Cardiac fibroblast (primary cell): ENCODE measurements around the gene FAM47B.
A peak's percentile ranks its signal among the peaks of the same experiment; 100 is the strongest.

ENCODE experiments used
- DNase-seq, 2 donors: peaks; one replicate each; pipeline versions ENCODE4 v3.0.0 to v3.0.0-alpha.2; 2010; ENCODE audit warnings: low read depth in 2 of 2
- H3K4me3 ChIP-seq, 2 donors: replicated peaks in 1 of 2; 1 replicate in 1 of 2; 2 replicates in 1 of 2; pipeline ENCODE4 v1.5.1; 2011; ENCODE audit warnings: low read depth in 2 of 2, low read length in 2 of 2, mild to moderate bottlenecking in 2 of 2, moderate library complexity in 1 of 2
- TF ChIP-seq, protein P1 (sequence below): IDR thresholded peaks from one replicate; pipeline ENCODE4 v1.5.1; 2011; ENCODE audit warnings: low read depth, mild to moderate bottlenecking, low read length, inconsistent platforms

FAM47B gene

GRCh38 chrX:34956916-34957315, 14.3 kb downstream of the FAM47B start:
- peak; percentile 42 to 68 for DNase-seq
- TF ChIP-seq, protein P1, sequence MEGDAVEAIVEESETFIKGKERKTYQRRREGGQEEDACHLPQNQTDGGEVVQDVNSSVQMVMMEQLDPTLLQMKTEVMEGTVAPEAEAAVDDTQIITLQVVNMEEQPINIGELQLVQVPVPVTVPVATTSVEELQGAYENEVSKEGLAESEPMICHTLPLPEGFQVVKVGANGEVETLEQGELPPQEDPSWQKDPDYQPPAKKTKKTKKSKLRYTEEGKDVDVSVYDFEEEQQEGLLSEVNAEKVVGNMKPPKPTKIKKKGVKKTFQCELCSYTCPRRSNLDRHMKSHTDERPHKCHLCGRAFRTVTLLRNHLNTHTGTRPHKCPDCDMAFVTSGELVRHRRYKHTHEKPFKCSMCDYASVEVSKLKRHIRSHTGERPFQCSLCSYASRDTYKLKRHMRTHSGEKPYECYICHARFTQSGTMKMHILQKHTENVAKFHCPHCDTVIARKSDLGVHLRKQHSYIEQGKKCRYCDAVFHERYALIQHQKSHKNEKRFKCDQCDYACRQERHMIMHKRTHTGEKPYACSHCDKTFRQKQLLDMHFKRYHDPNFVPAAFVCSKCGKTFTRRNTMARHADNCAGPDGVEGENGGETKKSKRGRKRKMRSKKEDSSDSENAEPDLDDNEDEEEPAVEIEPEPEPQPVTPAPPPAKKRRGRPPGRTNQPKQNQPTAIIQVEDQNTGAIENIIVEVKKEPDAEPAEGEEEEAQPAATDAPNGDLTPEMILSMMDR, result no peak
- no peak overlapping the region for H3K4me3 ChIP-seq

- no peak for DNase-seq
- no peak overlapping the region for H3K4me3 ChIP-seq
- TF ChIP-seq, protein P1, result no peak
Observed at GRCh38 chrX:34961662-34962061, 19.1 kb downstream of the FAM47B start.

DNA sequence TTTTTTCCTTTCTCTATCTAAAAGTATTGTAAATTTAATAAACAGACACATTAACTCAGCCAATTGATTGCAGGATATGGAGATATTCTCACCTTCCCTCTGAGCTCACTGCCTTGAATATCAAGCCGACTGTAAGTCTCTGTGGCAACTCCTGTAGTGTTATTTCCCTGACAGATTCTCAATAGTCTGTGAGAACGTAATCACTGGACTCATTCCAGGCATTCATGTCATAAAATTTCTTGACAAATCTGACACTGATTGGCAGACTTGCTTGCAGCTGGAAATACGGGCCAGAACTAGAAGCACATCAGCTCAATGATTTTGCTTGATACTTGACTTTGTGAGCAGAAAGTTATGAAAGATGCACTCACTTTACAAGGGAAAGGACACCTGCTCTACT, 29.6 kb downstream of the FAM47B start:
- DNase-seq, result no peak
- TF ChIP-seq, protein P1, result no peak
- H3K4me3 ChIP-seq, result no peak overlapping the region

- no peak overlapping the region for H3K4me3 ChIP-seq
- DNase-seq, result no peak
- TF ChIP-seq, protein P1, result no peak
Observed at GRCh38 chrX:34978171-34978570, 35.6 kb downstream of the FAM47B start.

DNA sequence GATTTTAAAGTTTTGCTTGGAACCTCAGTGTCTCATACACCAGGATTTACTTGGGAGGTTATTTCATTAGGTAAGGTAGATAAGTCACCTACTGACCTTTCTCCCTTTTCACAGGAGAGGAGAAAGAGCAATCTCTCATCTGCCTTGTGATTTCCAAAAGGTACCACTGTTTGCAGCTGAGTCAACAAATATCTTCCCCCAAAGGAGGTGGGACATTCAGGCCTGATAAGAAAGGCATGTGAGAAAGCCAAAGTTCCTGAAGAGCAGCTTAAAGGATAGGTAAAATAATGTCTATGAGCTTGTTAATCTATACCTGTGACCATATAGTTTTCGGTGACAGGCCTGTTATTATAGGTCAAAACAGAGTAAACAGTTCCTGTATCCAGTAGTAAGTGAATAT, 45.0 kb downstream of the FAM47B start:
- TF ChIP-seq, protein P1, result no peak
- H3K4me3 ChIP-seq, result no peak overlapping the region
- no peak for DNase-seq
